Activated T-cell treated with anti-CD3 and anti-CD28 coated beads for 48 hours (primary cell): ENCODE measurements around the gene RIT2.

Experiments used
- DNase-seq: peaks from one replicate; pipeline ENCODE4 v3.0.0-alpha.2; 2020; ENCODE audit warnings: low read depth

The RIT2 gene

DNA sequence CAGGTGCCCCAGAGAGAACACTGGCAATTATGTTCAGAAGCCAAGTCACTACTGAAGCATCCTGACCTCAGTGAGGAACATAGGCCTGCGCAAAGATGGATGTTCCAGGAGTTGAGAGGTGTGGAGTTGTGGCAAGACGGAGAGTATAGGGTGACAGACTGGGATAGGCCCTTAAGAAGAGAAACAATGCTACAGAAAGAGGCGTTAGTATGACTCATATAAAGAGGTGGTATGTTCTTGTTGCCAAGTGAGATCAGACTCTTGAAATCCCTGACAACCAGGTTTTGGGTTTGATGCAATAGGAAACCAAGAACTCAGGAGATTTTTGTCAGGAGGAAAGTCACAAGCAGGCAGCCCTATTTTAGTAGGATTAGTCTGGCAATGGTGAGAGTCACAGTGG, 185.6 kb downstream of the RIT2 start:
- no peak for DNase-seq

DNA sequence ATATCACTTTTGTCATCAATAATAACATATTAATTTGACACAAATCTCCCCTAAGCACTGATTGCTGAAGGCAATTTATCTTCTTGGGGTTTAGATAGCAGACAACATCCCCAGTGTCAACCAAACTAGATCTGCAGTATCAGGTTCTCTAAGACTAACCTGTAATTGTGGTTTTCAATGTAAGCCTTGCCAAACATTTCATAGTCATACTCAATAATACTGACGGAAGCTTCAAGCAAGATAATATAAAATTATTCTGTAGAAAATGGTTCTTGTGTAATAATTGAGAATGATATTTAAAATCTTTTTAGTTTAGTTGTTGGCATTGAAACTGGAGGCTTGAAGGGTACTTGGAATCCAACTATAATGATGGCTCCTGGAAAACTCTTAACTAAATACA, 186.3 kb downstream of the RIT2 start:
- DNase-seq: no peak

DNA sequence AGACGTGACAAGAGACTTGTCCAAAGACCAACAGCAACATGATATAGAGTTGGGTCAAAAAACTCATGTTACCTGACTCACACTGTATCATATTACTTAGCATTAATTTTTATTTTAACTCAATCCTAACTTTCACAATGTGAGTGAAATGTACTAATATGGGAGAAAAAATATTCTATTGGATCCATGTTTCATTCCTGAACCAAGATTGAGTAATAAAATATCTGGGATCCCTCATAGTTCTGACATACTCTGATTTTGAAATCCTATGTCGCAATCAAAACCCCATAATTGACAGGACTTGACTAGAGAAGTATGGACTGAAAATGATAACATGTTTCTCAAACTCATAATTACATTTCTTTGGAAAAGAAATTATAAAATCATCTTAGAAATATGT, 190.4 kb downstream of the RIT2 start:
- no peak for DNase-seq

DNA sequence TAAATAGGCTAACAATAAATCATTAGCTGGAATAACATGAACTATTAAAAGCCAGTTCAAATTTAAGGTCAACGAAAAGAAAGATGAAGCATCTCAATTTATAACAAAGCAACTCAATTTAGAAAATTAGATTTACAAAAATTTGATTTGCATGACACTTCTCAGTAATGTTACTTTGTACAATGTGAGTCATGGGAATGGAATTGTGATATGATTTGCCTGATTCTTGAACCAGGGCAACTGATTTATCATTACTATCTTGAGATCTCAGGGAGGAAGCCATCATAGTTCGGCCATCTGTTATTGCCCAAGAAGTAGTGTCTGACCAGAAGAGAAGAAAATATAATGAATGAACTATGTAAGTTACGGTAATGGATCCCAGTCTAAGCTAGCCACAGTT, 193.1 kb downstream of the RIT2 start:
- DNase-seq: no peak

DNA sequence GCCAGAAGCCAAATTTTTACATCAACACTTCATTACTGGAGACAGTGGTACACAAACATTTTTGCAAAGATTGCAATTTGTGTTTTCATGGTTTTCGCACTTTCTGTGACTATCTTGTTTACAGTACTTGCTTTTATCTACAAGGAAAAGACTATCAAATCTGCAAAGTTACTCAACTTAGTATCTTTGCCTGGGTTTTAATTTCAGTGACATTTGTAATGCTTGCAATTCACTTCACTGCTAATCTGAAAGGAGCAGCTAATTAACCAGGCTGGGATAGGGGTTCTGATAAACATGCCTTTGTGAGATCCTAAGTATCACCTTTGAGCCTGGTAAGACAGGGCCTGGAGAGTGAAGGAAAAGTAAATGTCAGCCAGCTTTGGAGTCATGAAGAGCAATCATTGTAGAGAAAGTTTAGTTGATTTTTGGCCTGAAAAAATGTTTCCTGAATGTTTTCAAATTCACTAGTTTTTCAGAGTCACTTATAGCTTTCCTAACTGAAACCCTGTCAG, 194.2 kb downstream of the RIT2 start:
- DNase-seq: no peak

DNA sequence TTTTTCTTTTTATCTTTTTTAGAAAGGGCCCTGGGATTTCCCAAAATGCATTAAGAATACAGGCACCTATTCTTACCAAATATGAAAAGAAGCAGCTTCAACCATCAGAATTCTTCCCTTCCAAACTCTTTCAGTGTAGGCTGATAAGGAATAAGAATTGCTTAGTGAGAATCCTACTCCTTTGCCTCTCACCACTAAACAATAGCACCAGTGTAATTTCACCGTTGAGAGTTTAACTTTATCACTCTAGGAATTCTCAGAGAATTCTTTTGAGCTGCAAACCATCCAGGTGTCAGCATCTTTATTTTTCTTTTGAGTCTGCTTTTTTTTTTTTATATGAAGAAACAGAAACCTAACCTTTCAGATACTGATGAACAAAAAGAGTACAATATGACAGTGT, 194.9 kb downstream of the RIT2 start:
- no peak for DNase-seq

DNA sequence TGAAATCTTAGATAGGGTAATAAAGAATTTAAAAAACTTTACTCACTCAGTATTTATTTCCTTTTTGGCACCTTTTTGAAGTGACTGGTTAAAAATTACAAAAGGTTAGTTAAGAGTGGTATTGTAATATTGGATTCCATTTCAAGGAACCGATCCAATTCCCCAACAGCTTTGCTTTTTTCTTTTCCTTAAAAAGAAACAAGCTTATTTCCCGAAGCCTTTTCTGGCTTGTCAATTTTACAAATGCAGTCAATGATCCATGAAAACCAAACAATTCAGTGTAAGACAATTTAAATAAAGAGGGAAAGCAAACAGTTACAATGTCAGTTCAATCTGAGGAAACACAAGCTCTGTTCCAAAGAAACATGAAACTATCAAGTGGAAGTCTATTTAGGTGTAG, 200.2 kb downstream of the RIT2 start:
- no peak for DNase-seq

DNA sequence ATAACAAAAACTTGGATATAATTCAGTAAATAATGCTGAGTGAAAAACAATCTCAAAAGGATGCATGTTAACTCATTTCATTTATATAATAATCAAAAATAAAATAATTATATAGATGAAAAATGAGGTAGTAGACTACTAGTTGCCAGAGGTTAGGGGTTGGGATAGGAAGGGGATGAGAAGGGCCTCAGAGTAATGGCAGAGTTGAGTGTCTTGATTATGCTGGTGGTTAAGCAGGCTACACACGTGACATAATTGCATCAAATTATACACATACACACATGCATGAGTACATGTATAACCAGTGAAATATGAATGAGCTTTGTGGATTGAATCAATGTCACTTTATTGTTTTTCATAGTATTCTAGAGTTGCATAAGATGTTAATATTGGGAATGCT, 201.0 kb downstream of the RIT2 start:
- no peak for DNase-seq

DNA sequence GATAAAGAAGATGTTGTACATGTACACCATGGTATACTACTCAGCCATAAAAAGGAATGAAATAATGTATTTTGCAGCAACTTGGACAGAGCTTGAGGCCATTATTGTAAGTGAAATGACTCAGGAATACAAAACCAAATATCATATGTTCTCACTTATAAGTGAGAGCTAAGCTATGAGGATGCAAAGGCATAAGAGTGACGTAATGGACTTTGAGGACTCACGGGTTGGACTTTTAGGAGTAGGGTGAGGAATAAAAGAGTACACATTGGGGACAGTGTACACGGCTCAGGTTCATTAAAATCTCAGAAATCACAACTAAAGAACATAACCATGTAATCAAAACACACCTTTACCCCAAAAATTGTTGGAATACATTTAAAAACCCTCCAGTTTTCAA, 206.4 kb downstream of the RIT2 start:
- no peak for DNase-seq

DNA sequence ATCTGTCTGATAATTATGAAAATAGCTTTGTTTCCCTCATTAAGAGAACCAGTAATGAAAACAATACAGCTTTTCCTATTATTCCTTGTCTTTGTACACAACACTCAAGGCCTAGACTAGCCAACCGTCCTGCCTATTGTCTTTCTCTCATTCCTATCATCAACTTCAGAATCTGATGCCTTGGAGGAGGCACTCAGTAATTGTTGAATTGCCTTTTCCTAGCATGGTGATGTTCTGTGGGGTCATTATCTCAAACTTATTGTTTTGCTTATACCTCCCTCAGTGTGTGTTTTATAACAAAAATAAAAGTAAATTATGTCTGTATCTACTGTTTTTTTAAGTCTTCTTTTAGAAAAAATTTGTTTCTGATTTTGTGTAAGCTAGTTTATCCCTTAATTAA, 208.7 kb downstream of the RIT2 start:
- no peak for DNase-seq

DNA sequence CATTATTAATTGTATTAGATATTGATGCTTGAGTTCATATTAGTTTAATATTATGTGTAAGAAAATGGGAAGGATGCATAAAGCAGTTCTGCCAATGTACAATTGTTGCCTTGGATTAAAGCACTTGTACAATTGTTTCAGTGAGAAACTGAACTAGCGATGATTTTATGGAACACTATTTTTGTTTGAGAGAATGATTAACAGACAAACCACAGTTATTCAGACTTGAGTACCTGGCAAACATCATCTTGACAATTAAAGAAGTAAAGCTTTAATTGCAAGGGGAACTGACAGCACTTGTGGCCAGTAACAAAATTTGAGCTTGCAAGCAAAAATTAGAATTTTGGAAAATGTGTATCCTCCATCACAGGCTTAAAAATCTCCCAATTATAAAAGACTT, 214.3 kb downstream of the RIT2 start:
- DNase-seq: no peak

DNA sequence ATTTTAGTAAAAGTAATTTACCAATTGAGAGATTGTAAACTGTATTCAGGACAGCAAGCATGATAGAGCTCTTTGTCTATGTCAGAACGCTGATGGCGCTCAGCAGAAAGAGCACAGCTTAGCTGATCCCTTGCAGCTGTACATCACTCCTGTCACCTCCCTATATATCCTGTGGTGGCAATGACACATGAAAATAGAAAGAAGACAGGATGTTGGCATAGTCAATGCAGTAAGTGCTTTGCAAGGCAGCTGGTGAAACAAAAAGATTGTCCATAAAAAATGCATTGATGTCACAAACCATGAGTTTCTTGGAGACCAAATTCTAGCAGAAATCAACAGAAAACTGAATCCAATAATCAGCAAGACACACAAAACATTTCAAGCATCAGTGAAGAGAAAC, 221.5 kb downstream of the RIT2 start:
- DNase-seq: no peak

DNA sequence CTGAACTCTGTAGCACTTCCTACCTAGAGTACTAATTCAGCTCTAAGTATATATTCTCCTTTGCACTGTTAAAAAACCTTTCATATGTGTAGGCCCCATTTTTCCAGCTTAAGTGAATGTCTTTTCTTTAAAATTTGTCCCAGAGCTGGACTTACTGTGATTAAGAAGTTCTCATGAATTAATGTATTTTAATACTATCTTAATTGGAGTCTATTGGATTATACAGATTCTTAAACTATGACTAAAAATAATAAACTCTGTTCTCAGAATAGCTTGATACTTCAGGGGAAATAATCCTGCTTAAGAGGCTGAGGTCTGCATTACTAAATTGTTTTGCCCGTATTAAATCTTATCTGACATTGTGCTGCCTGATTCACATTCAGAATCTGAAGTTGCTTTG, 223.3 kb downstream of the RIT2 start:
- DNase-seq: no peak

DNA sequence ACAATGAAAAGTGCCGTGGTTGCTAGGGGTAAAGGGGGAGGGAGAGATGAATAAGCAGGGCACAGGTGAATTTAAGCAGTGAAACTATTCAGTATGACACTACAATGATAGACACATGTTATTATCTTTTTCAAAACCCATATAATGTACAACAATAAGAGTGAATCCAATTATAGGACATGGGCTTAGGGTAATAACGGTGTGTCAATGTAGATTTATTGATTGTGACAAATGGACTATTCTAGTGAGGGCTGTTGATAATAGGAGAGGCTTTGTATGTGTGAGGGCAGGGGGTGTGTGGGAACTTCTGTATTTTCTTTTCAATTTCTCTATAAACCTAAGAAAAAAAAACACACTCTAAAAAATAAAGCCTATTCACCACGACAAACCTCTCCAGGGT, 223.8 kb downstream of the RIT2 start:
- DNase-seq: no peak

DNA sequence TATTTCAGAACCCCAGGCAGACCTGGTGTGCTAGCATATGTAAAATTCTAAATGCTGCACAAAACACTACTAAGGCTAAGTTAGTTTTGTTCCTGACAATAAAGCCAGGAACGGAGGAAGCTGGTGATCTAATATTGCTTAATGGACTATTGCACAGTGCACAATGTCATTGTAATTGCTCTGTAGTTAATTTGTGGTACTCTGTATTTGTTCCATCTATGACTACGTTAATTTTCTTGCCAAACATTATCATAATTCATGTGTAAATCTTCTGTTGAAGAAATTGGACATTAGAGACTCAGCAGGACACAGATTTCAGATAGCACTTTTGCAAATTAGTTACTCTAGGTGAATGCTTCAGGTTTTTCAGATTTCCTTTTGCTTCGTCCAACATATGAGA, 232.3 kb downstream of the RIT2 start:
- no peak for DNase-seq

DNA sequence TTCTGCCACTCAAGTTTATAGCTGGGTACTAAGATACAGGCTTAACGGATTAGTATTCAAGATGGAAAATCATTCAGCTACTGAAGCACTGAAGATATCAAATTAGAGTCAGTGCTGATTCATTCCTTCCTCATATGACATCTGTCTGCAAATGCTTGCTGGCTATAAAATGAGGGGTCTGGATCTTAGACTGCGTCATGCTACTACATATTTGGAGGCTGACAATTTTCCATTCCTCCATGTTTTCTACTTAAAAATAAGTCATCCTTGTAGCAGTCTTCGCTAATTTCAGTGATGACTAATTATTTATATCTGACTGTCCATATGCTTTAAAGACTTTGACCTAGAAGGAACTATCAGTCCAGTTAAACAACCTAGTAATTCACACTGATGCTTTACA, 233.4 kb downstream of the RIT2 start:
- no peak for DNase-seq

DNA sequence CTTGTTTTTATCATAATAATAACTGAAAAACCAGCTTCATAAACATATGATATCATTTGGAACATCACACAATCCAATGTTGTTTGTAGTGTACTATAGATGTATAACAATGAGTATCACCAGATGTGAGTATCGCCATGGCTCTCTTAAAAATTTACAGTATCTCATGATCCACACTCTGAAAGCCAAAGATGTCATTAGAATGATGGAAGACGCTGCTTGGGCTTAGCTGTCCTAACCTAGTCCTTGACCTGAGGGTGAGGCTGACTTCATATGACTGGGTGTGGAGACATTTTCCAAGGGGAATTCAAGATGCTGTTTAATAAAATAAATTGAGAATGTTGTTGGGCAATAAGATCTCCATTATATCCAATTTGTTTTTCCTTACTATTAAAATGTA, 242.6 kb downstream of the RIT2 start:
- no peak for DNase-seq

DNA sequence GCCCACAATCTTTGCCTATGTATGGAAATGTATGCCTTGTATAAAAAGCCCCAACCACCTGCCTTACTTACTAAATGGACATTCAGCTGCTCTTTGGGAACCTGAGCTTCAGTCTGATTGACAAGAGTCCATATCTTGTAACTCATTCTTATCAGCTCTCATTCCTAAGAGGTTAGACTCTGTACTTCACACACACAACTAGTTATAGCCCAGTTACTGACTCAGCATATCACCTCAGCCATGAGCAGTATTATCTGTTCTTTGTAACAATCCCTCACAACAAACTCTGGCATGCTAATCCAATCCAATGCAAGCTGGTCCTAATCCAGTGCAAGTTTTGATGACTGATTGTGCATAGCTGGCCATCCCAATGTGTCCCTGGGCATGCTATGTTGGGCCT, 250.6 kb downstream of the RIT2 start:
- DNase-seq: no peak

DNA sequence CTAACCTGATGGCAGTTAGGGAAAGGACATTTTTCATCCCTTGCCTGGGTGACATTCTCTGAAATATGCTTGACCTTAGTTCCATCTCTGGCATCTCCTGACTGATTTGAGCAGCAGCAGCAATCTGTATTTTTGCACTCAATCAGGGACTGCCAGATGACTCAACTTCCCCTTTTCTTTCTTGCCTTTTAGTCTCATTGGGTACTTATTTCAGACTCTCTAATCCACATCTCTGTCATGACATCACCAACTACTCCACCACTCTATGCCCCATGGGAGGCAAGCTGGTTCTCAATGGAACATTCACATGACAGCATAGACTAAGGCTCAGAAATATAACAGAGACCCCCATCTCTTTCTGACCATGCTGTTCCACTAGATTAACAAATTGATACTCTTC, 254.2 kb downstream of the RIT2 start:
- DNase-seq: no peak

DNA sequence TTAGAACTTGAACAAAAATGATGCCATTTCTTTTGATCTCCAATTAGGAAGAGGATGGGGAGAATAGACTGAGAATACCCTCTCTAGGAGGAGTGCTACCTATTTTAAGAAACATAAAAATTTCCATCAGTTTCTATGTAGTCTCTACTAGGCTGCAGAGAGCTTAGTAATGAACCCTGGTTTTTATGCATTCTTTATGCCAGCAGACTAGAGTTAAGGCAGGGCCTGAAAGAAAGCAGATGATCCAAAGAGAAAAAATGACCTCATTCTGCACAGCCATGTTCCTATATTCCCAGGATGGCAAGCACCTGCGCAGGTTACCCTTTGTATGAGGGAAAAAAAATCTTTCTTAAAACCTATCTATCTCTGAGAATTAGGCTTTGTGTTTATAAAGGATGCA, 254.9 kb downstream of the RIT2 start:
- DNase-seq: no peak

DNA sequence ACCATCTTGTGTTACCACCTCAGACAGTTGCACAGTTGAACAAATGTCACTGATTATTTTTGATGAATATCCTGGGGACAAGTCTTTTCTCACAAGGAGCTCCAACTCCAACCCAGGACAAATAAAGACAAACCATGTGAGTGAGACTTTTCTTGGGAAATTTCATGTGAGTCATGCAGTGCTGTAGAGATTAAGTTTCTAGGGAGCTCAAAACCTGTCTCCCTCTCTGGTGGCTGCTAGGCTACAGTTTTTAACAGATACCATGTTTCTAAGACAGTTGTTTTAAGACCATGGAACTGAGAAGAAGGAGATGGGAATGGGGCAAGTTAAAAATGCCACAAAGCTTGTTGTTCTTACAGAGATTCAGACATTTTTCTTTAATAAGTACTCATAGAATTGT, 255.5 kb downstream of the RIT2 start:
- DNase-seq: no peak

DNA sequence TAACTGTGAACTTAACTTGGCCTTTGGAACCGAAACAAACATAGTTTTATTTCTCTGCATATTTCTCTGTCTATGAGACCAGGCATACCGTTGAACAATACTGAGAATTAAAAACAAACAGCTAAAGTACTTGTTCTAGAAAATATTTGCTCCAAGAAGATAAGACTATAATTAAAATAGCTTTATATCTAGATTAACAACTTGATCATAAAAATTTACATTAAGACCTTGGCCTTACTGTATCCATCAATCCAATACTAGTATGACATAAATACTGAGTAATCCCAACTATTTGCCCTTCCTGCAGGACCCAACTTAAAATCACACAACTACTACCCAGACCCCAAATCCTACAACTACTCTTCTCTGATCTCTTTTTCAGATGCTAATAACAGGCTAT, 260.9 kb downstream of the RIT2 start:
- no peak for DNase-seq

DNA sequence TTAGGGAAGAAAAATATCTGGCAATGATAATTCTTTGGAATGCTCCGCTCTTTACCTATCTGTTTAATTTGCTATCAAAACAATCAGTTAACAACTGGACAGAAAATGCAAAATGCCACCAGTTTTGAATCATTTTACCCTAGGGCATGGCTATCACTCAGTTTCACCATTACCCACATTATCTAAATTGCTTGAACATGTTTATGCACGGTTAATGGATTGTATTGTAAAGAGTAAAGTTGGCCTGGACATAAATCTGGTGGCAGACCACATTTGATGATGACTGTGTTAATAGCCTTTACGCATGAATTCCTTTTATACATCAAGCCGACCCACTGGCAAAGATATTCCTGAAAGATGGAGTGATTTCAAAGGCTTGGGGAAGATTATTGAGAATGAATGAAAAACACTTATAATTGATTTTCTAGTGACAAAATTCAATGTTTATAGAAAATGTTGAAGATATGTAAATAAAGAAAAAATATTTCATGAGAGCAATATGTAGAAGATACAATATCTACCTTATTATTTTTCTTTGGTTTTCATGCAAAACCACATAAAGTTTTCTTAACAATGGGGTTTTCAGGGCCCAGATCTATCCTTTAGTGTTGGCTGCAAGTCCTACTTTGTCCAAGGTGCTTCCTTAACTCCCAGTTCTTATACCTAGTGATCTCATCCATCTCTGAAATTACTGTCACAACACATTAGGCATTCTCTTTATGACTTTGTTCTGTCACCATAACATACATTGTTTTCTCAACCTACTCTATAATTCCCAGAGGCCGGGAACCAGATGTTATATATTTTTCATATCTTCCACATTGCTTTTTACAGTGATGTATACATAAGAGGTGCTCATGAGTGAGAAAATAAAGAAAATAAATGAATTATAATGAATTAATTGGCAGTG, 265.1 kb downstream of the RIT2 start:
- DNase-seq: no peak

DNA sequence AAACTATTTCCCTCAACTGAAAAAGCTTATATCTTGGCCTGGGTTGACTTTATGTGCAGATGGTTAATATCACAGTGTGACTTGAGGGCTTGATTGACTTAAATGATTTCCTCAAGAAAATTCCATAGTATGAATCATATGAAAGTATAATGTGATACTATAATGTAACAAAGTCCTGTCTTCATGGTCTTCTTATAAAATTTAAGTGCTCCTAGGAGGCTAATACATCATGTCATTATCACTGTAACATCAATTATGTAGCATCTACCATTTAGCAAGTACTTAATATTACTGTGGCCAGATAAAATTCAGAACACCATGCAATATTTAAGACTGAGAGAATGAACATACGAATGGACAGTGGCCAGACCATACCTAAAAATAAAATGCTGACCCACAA, 276.1 kb downstream of the RIT2 start:
- DNase-seq: no peak
